HG03039 (cell line): ENCODE data around the gene ARGLU1.

Source experiments
- ATAC-seq: cut with Tn5 transposase; IDR thresholded peaks from one replicate; pipeline ENCODE4 v1.9.1; 2021; ENCODE audit warnings: mild to moderate bottlenecking, moderate library complexity; ENCODE audit not compliant: unreplicated experiment

The ARGLU1 gene

GRCh38 chr13:106526738-106527444 lies 41.0 kb downstream of the ARGLU1 start:
- no peak for ATAC-seq

- no peak for ATAC-seq
These were observed 42.1 kb downstream of the ARGLU1 start for GRCh38 chr13:106525865-106526264.

- no peak for ATAC-seq
These were observed 43.8 kb downstream of the ARGLU1 start for GRCh38 chr13:106524108-106524507.

GRCh38 chr13:106523576-106523975 lies 44.4 kb downstream of the ARGLU1 start:
- no peak for ATAC-seq

GRCh38 chr13:106522898-106523525 lies 44.9 kb downstream of the ARGLU1 start:
- ATAC-seq, result no peak

GRCh38 chr13:106522112-106522705 lies 45.7 kb downstream of the ARGLU1 start:
- ATAC-seq, result no peak

GRCh38 chr13:106521095-106521799 lies 46.7 kb downstream of the ARGLU1 start:
- ATAC-seq, result no peak

- ATAC-seq, result no peak
These were observed 47.5 kb downstream of the ARGLU1 start for GRCh38 chr13:106520251-106521054.

- no peak for ATAC-seq
These were observed 49.4 kb downstream of the ARGLU1 start for GRCh38 chr13:106518512-106518911.

- ATAC-seq, result no peak
These were observed 50.7 kb downstream of the ARGLU1 start for GRCh38 chr13:106517109-106517847.

- ATAC-seq, result no peak
These were observed 52.2 kb downstream of the ARGLU1 start for GRCh38 chr13:106515635-106516254.

- no peak for ATAC-seq
These were observed 52.9 kb downstream of the ARGLU1 start for GRCh38 chr13:106514928-106515634.

GRCh38 chr13:106513025-106513983 lies 54.6 kb downstream of the ARGLU1 start:
- ATAC-seq, result no peak

- ATAC-seq, result peak; percentile 69
These were observed 60.2 kb downstream of the ARGLU1 start for GRCh38 chr13:106507560-106508274.

- ATAC-seq, result no peak
These were observed 61.7 kb downstream of the ARGLU1 start for GRCh38 chr13:106506286-106506685.

- ATAC-seq, result no peak
These were observed 62.2 kb downstream of the ARGLU1 start for GRCh38 chr13:106505732-106506131.

- ATAC-seq, result no peak
These were observed 62.6 kb downstream of the ARGLU1 start for GRCh38 chr13:106505295-106505694.
